MM.1S (cell line): ENCODE measurements around the gene IGIP.

Experiments
- EZH2 ChIP-seq: fragments of 300-600 bp; sonication (generic); optimal IDR thresholded peaks from 2 replicates; pipeline ENCODE3; 2017; ENCODE audit warnings: low read depth, mild to moderate bottlenecking, antibody characterized with exemption, low read length, mixed read lengths
- EZH2phosphoT487 ChIP-seq: fragments of 300-600 bp; sonication (generic); IDR thresholded peaks from 2 replicates; pipeline ENCODE4 v1.6.1; 2018; ENCODE audit warnings: antibody characterized with exemption, low read length
- TF ChIP-seq, protein P1 (sequence below): fragments of 300-600 bp; sonication (generic); IDR thresholded peaks from 2 replicates; pipeline ENCODE4 v1.5.1; 2016; ENCODE audit warnings: antibody characterized with exemption, low read length, mixed read lengths

DNA sequence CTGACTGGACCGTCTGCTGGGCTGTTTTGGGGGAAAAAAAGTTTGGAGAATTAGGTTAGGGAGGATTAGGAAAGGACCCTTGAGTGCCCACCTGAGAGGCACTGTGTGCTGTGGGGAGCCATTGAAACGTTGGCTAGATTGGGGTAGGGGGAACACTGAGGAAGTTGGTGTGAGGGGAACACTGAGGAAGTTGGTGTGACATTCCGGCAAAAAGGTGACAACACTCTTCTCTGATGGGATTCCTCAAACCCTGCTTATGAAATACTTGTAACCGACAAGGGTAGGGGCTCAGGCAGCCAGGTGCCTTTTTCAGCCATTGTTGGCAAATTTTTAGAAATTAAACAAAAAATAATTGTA is 50.3 kb downstream of the IGIP start:
- TF ChIP-seq, protein P1, sequence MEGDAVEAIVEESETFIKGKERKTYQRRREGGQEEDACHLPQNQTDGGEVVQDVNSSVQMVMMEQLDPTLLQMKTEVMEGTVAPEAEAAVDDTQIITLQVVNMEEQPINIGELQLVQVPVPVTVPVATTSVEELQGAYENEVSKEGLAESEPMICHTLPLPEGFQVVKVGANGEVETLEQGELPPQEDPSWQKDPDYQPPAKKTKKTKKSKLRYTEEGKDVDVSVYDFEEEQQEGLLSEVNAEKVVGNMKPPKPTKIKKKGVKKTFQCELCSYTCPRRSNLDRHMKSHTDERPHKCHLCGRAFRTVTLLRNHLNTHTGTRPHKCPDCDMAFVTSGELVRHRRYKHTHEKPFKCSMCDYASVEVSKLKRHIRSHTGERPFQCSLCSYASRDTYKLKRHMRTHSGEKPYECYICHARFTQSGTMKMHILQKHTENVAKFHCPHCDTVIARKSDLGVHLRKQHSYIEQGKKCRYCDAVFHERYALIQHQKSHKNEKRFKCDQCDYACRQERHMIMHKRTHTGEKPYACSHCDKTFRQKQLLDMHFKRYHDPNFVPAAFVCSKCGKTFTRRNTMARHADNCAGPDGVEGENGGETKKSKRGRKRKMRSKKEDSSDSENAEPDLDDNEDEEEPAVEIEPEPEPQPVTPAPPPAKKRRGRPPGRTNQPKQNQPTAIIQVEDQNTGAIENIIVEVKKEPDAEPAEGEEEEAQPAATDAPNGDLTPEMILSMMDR, result no peak
- no peak for TF ChIP-seq EZH2phosphoT487
- TF ChIP-seq EZH2, result no peak
